Stimulated activated CD4-positive, alpha-beta T cell treated with anti-CD3 and anti-CD28 coated beads, Interleukin-4, amount 100 ng/mL, for 4 hours (primary cell): ENCODE results near the gene RNF130.
A peak's percentile ranks its signal among the peaks of the same experiment; 100 is the strongest.
"Not testable (repeated sequence)": the region's sequence is repeated elsewhere in the genome, so short reads cannot be mapped to it uniquely, and the experiment has no call there.

Experiments
- DNase-seq, 2 experiments: peaks; one replicate each; pipeline ENCODE4 v3.0.0-alpha.2; 2020

The RNF130 gene

GRCh38 chr5:180013678-180014077 lies 57.9 kb downstream of the RNF130 start:
- no peak for DNase-seq

GRCh38 chr5:180012316-180012715 lies 59.2 kb downstream of the RNF130 start:
- DNase-seq: no peak

GRCh38 chr5:180010636-180011035 lies 60.9 kb downstream of the RNF130 start:
- DNase-seq: no peak

- DNase-seq: no peak
Measured at GRCh38 chr5:180009581-180009980, 62.0 kb downstream of the RNF130 start.

GRCh38 chr5:180008433-180008832 lies 63.1 kb downstream of the RNF130 start:
- no peak for DNase-seq

GRCh38 chr5:180007582-180007981 lies 64.0 kb downstream of the RNF130 start:
- DNase-seq: no peak

- no peak for DNase-seq
Measured at GRCh38 chr5:180006141-180006540, 65.4 kb downstream of the RNF130 start.

- no peak for DNase-seq
Measured at GRCh38 chr5:180003127-180003526, 68.4 kb downstream of the RNF130 start.

GRCh38 chr5:180001742-180002141 lies 69.8 kb downstream of the RNF130 start:
- DNase-seq: no peak

- no peak for DNase-seq
Measured at GRCh38 chr5:180001136-180001535, 70.4 kb downstream of the RNF130 start.

GRCh38 chr5:179998485-179998884 lies 73.1 kb downstream of the RNF130 start:
- DNase-seq: no peak

GRCh38 chr5:179994583-179995323 lies 76.8 kb downstream of the RNF130 start:
- DNase-seq: no peak

GRCh38 chr5:179992855-179993254 lies 78.7 kb downstream of the RNF130 start:
- not testable (repeated sequence) for DNase-seq

GRCh38 chr5:179991106-179991505 lies 80.5 kb downstream of the RNF130 start:
- DNase-seq: no peak

- not testable (repeated sequence) for DNase-seq
Measured at GRCh38 chr5:179990525-179990924, 81.0 kb downstream of the RNF130 start.

- DNase-seq: no peak
Measured at GRCh38 chr5:179986328-179986727, 85.2 kb downstream of the RNF130 start.

- DNase-seq: no peak
Measured at GRCh38 chr5:179981636-179982035, 89.9 kb downstream of the RNF130 start.

GRCh38 chr5:179980767-179981166 lies 90.8 kb downstream of the RNF130 start:
- DNase-seq: no peak

GRCh38 chr5:179978792-179979191 lies 92.8 kb downstream of the RNF130 start:
- DNase-seq: no peak

- DNase-seq: no peak
Measured at GRCh38 chr5:179975713-179976134, 95.8 kb downstream of the RNF130 start.

- DNase-seq: peak; percentile 5 to 6
Measured at GRCh38 chr5:179974946-179975712, 96.4 kb downstream of the RNF130 start.

- DNase-seq: no peak
Measured at GRCh38 chr5:179974246-179974945, 97.2 kb downstream of the RNF130 start.

GRCh38 chr5:179973391-179973790 lies 98.2 kb downstream of the RNF130 start:
- DNase-seq: no peak

- no peak for DNase-seq
Measured at GRCh38 chr5:179969110-179969509, 102.4 kb downstream of the RNF130 start.
